Measurements from ENCODE around the gene HBD. TPM values are rescaled to one million over a fixed set of nuclear protein-coding genes. Genes with fewer than 3 reads are reported as not detected.
"Not testable (repeated sequence)": the region's sequence is repeated elsewhere in the genome, so short reads cannot be mapped to it uniquely, and the experiment has no call there.

Gene HBD
- total RNA-seq, 1 experiment from 2014 or later: not detected

- intact Hi-C loops (cut with micrococcal nuclease; ENCODE audit: unreplicated experiment); CTCF ChIA-PET; POLR2A ChIA-PET (ENCODE audit: unreplicated experiment): not testable (repeated sequence)
Measured at GRCh38 chr11:5253440-5253839, 19.2 kb upstream of the HBD start.

GRCh38 chr11:5252919-5253265 lies 18.6 kb upstream of the HBD start:
- intact Hi-C loops (cut with micrococcal nuclease; ENCODE audit: unreplicated experiment): no loop called here
- Histone ChIP-seq H3K9me2 (ENCODE audit: insufficient read depth) (no peaks in the 10 kb centered on the region), H3K79me2 (ENCODE audit: low read depth) (no peaks in the 10 kb centered on the region), H2AFZ (no peak overlapping the region), H3K36me3 (ENCODE audit: low read depth) (no peaks in the 10 kb centered on the region), H4K20me1 (ENCODE audit: insufficient read depth) (no peaks in the 10 kb centered on the region), H3F3A (ENCODE audit: insufficient read depth, low read depth) (no peaks in the 10 kb centered on the region), H3K27ac (no peak overlapping the region), H3K4me3 (no peak overlapping the region), H3K27me3 (ENCODE audit: insufficient read depth, low read depth) (0 out of 2 replicates have a peak, but pooled peaks cover 2% of the 10 kb centered on the region), H3K9me3 (ENCODE audit: insufficient read depth, low read depth) (no peaks in the 10 kb centered on the region), H3K4me2 (no peak overlapping the region), H3K4me1 (replicated peaks; ENCODE audit: insufficient read depth) (no peaks in the 10 kb centered on the region)
- ChIA-PET POLR2A (ENCODE audit: unreplicated experiment) (no interaction called here), CTCF (no interaction called here)
- no TSS peak for BruUV-seq (replicated peaks)
- TF ChIP-seq EZH2 (IDR thresholded peaks at IDR 0.05; ENCODE audit: low read depth): no peak
- no peak for DNase-seq

More at GRCh38 chr11:5253440-5253839, 19.2 kb upstream of the HBD start:
- not testable (repeated sequence) for H3K27me3 ChIP-seq (ENCODE audit: insufficient read depth, low read depth); H3K9me2 ChIP-seq (ENCODE audit: insufficient read depth); H4K20me1 ChIP-seq (ENCODE audit: insufficient read depth); H3K4me2 ChIP-seq; H3K9me3 ChIP-seq (ENCODE audit: insufficient read depth, low read depth); H3K36me3 ChIP-seq (ENCODE audit: low read depth); H3K4me1 ChIP-seq (replicated peaks; ENCODE audit: insufficient read depth); BruUV-seq (replicated peaks); DNase-seq; H2AFZ ChIP-seq; H3F3A ChIP-seq (ENCODE audit: insufficient read depth, low read depth); H3K27ac ChIP-seq; H3K79me2 ChIP-seq (ENCODE audit: low read depth); H3K4me3 ChIP-seq

- Histone ChIP-seq H2AFZ (no peak overlapping the region), H3K27ac (no peak overlapping the region), H3K4me3 (no peak overlapping the region), H4K20me1 (ENCODE audit: insufficient read depth) (no peaks in the 10 kb centered on the region), H3K4me1 (replicated peaks; ENCODE audit: insufficient read depth) (no peaks in the 10 kb centered on the region), H3K36me3 (ENCODE audit: low read depth) (no peaks in the 10 kb centered on the region), H3K27me3 (ENCODE audit: insufficient read depth, low read depth) (0 out of 2 replicates have a peak, but pooled peaks cover 2% of the 10 kb centered on the region), H3K9me2 (ENCODE audit: insufficient read depth) (no peaks in the 10 kb centered on the region), H3K4me2 (no peak overlapping the region), H3F3A (ENCODE audit: insufficient read depth, low read depth) (no peaks in the 10 kb centered on the region), H3K79me2 (ENCODE audit: low read depth) (no peaks in the 10 kb centered on the region), H3K9me3 (ENCODE audit: insufficient read depth, low read depth) (no peaks in the 10 kb centered on the region)
- no TSS peak for BruUV-seq (replicated peaks)
- no peak for DNase-seq
- intact Hi-C loops (cut with micrococcal nuclease; ENCODE audit: unreplicated experiment): no loop called here
- ChIA-PET CTCF (no interaction called here), POLR2A (ENCODE audit: unreplicated experiment) (no interaction called here)
- TF ChIP-seq CTCF (conservative IDR thresholded peaks at IDR 0.05): no peak
- no peak for TF ChIP-seq EZH2 (IDR thresholded peaks at IDR 0.05; ENCODE audit: low read depth)
Measured at GRCh38 chr11:5252192-5252918, 18.1 kb upstream of the HBD start.

- no peak overlapping the region for H3K4me3 ChIP-seq
- no peak overlapping the region for H3K4me2 ChIP-seq
- H4K20me1 ChIP-seq (ENCODE audit: insufficient read depth): no peaks in the 10 kb centered on the region
- H3K9me3 ChIP-seq (ENCODE audit: insufficient read depth, low read depth): no peaks in the 10 kb centered on the region
- BruUV-seq (replicated peaks): no TSS peak
- no peak overlapping the region for H2AFZ ChIP-seq
- no peaks in the 10 kb centered on the region for H3K79me2 ChIP-seq (ENCODE audit: low read depth)
- intact Hi-C loops (cut with micrococcal nuclease; ENCODE audit: unreplicated experiment): no loop called here
- no peak for DNase-seq
- ChIA-PET CTCF (no interaction called here), POLR2A (ENCODE audit: unreplicated experiment) (no interaction called here)
- H3K27ac ChIP-seq: no peak overlapping the region
- H3K4me1 ChIP-seq (replicated peaks; ENCODE audit: insufficient read depth): no peaks in the 10 kb centered on the region
- H3K9me2 ChIP-seq (ENCODE audit: insufficient read depth): no peaks in the 10 kb centered on the region
- TF ChIP-seq EZH2 (IDR thresholded peaks at IDR 0.05; ENCODE audit: low read depth) (no peak), CTCF (conservative IDR thresholded peaks at IDR 0.05) (no peak)
- H3F3A ChIP-seq (ENCODE audit: insufficient read depth, low read depth): no peaks in the 10 kb centered on the region
- 0 out of 2 replicates have a peak, but pooled peaks cover 2% of the 10 kb centered on the region for H3K27me3 ChIP-seq (ENCODE audit: insufficient read depth, low read depth)
- H3K36me3 ChIP-seq (ENCODE audit: low read depth): no peaks in the 10 kb centered on the region
Measured at GRCh38 chr11:5251746-5252145, 17.5 kb upstream of the HBD start.

Measured in PC-9 (cell line).